ENCODE measurements around the gene CDC42SE1.

Gene CDC42SE1

DNA sequence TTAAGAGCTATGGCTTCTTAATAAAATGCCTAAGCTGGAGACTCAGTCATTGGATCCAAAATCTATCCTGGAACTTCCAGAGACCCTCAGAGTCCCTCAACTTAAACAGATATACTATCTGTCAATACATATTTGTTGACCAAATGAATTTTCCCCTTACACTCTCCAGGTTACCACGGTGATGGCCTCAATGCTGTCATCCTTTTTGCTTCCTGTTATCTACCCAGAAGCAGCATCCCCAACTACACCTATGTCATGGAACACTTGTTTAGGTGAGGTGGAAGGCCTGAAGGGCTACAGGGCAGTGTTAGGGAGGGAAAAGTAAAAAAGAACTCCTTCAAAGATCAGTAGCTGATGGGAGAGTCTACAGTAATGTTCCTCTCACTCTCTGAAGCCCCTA is 16.3 kb downstream of the CDC42SE1 start:
- TF ChIP-seq, protein P1, sequence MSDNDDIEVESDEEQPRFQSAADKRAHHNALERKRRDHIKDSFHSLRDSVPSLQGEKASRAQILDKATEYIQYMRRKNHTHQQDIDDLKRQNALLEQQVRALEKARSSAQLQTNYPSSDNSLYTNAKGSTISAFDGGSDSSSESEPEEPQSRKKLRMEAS (IDR thresholded peaks at IDR 0.05; ENCODE audit: low read depth, low read length), result no peak
- TF ChIP-seq POLR2A (IDR thresholded peaks at IDR 0.05; ENCODE audit: extremely low read depth, insufficient read length) (no peak), MYC (IDR thresholded peaks at IDR 0.05; ENCODE audit: low read depth, low read length) (no peak)
- TF ChIP-seq, protein P2, sequence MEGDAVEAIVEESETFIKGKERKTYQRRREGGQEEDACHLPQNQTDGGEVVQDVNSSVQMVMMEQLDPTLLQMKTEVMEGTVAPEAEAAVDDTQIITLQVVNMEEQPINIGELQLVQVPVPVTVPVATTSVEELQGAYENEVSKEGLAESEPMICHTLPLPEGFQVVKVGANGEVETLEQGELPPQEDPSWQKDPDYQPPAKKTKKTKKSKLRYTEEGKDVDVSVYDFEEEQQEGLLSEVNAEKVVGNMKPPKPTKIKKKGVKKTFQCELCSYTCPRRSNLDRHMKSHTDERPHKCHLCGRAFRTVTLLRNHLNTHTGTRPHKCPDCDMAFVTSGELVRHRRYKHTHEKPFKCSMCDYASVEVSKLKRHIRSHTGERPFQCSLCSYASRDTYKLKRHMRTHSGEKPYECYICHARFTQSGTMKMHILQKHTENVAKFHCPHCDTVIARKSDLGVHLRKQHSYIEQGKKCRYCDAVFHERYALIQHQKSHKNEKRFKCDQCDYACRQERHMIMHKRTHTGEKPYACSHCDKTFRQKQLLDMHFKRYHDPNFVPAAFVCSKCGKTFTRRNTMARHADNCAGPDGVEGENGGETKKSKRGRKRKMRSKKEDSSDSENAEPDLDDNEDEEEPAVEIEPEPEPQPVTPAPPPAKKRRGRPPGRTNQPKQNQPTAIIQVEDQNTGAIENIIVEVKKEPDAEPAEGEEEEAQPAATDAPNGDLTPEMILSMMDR (IDR thresholded peaks at IDR 0.05; ENCODE audit: low read depth, low read length), result no peak
- no peak overlapping the region for H3K4me3 ChIP-seq (ENCODE audit: low read depth, low read length)
- DNase-seq (ENCODE audit: low read depth), result no peak

DNA sequence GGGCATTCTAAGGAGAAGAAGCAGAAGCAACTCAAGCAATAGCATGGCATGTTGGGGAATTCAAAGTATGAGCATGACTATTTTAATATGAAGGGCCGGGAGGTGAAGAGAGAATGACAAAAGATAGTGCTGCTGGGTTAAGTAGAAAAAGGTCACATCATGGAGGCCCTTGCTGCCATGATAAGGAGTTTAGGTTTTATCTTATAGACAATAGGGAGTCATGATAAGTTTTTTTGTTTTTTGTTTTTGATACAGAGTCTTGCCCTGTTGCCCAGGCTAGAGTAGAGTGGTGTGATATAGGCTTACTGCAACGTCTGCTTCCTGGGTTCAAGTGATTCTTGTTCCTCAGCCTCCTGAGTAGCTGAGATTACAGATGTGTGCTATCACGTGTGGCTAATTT is 19.9 kb downstream of the CDC42SE1 start:
- no peak overlapping the region for H3K4me3 ChIP-seq (ENCODE audit: low read depth, low read length)
- TF ChIP-seq, protein P2 (IDR thresholded peaks at IDR 0.05; ENCODE audit: low read depth, low read length), result no peak
- TF ChIP-seq MYC (IDR thresholded peaks at IDR 0.05; ENCODE audit: low read depth, low read length), result no peak
- TF ChIP-seq, protein P1 (IDR thresholded peaks at IDR 0.05; ENCODE audit: low read depth, low read length), result no peak
- TF ChIP-seq POLR2A (IDR thresholded peaks at IDR 0.05; ENCODE audit: extremely low read depth, insufficient read length), result no peak
- no peak for DNase-seq (ENCODE audit: low read depth)

DNA sequence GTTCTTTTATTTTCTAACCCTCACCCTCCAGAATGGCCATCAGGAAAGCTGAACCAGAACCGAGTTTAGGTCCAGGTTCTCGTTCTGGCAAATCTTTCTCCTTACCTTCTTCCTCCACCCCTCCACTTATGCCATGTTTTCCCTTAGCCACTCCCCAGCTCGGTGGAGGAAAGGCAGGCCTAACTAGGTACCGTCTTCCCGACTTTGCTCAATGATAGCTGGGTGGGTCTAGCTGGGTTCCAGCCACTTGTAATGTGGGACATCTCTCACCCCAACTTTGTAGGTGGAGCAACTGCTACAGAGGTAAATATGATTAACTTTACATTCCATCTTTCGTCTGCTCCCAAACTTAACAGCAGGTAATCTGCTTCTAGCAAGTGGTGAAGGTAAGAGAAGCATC is 22.4 kb downstream of the CDC42SE1 start:
- TF ChIP-seq, protein P1 (IDR thresholded peaks at IDR 0.05; ENCODE audit: low read depth, low read length), result no peak
- TF ChIP-seq POLR2A (IDR thresholded peaks at IDR 0.05; ENCODE audit: extremely low read depth, insufficient read length) (no peak), MYC (IDR thresholded peaks at IDR 0.05; ENCODE audit: low read depth, low read length) (no peak)
- TF ChIP-seq, protein P2 (IDR thresholded peaks at IDR 0.05; ENCODE audit: low read depth, low read length), result no peak
- DNase-seq (ENCODE audit: low read depth), result no peak
- H3K4me3 ChIP-seq (ENCODE audit: low read depth, low read length), result no peak overlapping the region

DNA sequence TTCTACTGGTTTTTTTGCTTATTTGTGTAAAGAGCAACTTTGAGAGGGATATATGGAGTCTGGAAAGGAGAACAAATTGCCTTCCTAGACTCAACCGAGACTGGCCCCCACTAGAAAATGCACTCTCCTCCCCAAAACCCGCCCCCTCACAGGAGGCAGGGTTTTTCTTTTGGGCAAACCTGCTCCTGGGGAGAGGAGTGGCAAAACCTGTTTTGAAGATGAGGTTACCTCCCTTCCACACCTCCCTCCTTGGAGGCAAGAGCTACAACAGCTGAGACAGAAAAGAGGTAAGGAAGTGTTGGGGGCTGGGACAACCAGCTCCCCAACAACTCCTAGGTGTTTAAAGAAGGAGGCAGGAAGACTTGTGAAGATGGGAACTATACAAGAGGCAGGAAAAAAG is 23.1 kb downstream of the CDC42SE1 start, which contains the start of gene BNIPL:
TSS of gene BNIPL (plus strand) at position 231 of the 400 bp plus-strand sequence. CDS start at position 371, 140 bp downstream.
- no peak for DNase-seq (ENCODE audit: low read depth)
- H3K4me3 ChIP-seq (ENCODE audit: low read depth, low read length), result no peak within 1 kb of the TSS
- TF ChIP-seq POLR2A (IDR thresholded peaks at IDR 0.05; ENCODE audit: extremely low read depth, insufficient read length) (no peak), MYC (IDR thresholded peaks at IDR 0.05; ENCODE audit: low read depth, low read length) (no peak)
- TF ChIP-seq, protein P1 (IDR thresholded peaks at IDR 0.05; ENCODE audit: low read depth, low read length), result no peak
- TF ChIP-seq, protein P2 (IDR thresholded peaks at IDR 0.05; ENCODE audit: low read depth, low read length), result no peak

DNA sequence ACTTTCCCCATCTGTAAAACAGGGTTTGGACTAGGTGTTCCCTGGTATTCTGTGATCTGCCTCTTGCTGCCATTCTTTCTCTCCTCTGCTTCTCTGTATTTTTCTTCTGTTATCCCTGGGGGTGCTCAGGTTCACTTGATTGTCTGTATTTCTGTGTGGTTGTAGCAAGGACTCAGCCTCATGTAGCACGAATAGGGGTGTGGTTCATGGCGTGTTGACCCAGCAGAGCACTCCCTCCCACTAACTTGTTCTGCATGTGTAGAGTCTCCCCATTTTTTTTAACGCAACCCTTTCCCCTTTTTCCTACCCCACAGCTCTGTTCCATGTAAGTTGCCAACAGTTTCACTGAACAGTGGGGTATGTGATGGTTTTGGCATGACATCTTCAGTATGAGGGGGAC is 24.3 kb downstream of the CDC42SE1 start:
- DNase-seq (ENCODE audit: low read depth), result no peak
- no peak overlapping the region for H3K4me3 ChIP-seq (ENCODE audit: low read depth, low read length)
- TF ChIP-seq POLR2A (IDR thresholded peaks at IDR 0.05; ENCODE audit: extremely low read depth, insufficient read length) (no peak), MYC (IDR thresholded peaks at IDR 0.05; ENCODE audit: low read depth, low read length) (no peak)
- TF ChIP-seq, protein P2 (IDR thresholded peaks at IDR 0.05; ENCODE audit: low read depth, low read length), result no peak
- TF ChIP-seq, protein P1 (IDR thresholded peaks at IDR 0.05; ENCODE audit: low read depth, low read length), result no peak

Data from NB4 (cell line).